ENCODE measurements around the gene SLC4A1AP.

SLC4A1AP gene

DNA sequence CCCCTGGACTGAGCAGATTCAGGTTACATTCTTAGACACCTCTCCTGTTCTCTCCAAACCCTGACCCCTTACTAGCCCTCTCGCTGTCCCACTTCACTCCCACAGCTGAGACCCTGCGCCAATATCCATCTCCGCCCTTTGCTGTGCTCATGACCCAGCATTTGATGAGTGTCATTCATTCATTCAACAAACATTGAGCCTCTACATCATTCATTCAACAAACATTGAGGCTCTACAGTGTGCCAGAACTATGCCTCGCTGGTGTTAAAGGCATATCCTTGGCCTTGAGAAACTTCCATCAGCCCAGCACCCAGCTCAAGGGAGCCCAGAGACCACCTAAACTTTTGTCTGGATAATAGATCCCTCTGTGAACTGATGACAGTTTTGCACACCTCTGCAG lies 65.9 kb downstream of the SLC4A1AP start:
- Histone ChIP-seq H2BK5ac (ENCODE audit: low read length) (no peak overlapping the region), H3K4me1 (ENCODE audit: control insufficient read depth in 2 of 2, insufficient read depth in 1 of 2, low read depth in 1 of 2, low read length in 2 of 2) (peaks cover 2 to 10% of the 10 kb centered on the region in 2 donors), H3K27me3 (ENCODE audit: control insufficient read depth in 3 of 3, insufficient read depth in 3 of 3, low read depth in 1 of 3, low read length in 3 of 3) (no peaks in the 10 kb centered on the region), H2BK12ac (ENCODE audit: low read length) (no peak overlapping the region), H3K9ac (ENCODE audit: low read depth, low read length, poor library complexity) (no peak overlapping the region), H3K9me3 (replicated peaks in 1 of 2; ENCODE audit: control insufficient read depth in 2 of 2, insufficient read depth in 1 of 2, low read depth in 1 of 2, low read length in 2 of 2) (no peaks in the 10 kb centered on the region), H4K8ac (ENCODE audit: low read depth, low read length) (no peak overlapping the region), H3K27ac (replicated peaks; ENCODE audit: low read length) (no peak overlapping the region), H2AK5ac (ENCODE audit: low read depth, low read length) (no peak overlapping the region), H3K18ac (ENCODE audit: low read length) (no peak overlapping the region), H2BK15ac (ENCODE audit: low read length) (no peak overlapping the region), H3K79me1 (ENCODE audit: low read depth, low read length) (no peaks in the 10 kb centered on the region), H4K91ac (ENCODE audit: low read depth, low read length, poor library complexity) (no peak overlapping the region), H2BK120ac (ENCODE audit: low read depth, low read length) (no peak overlapping the region), H3K14ac (ENCODE audit: low read length) (no peak overlapping the region), H3K4me3 (ENCODE audit: low read length in 2 of 2) (no peak overlapping the region), H3K4ac (ENCODE audit: low read length) (no peak overlapping the region), H3K4me2 (ENCODE audit: insufficient read depth, low read length, poor library complexity, severe bottlenecking) (no peak overlapping the region), H3K36me3 (replicated peaks in 1 of 2; ENCODE audit: control insufficient read depth in 2 of 2, insufficient read depth in 2 of 2, low read length in 2 of 2) (no peaks in the 10 kb centered on the region), H3K23ac (ENCODE audit: low read depth, low read length, poor library complexity) (no peak overlapping the region), H2AFZ (ENCODE audit: low read length) (no peak overlapping the region)
- DNase-seq (ENCODE audit: low spot score), result no peak
- no CpG with 5 or more reads among the region's 4 CpGs for WGBS, 2 donors (ENCODE audit: extremely low coverage in 2 of 2, insufficient read length in 2 of 2, insufficient replicate concordance in 1 of 2)

GRCh38 chr2:27730261-27730662 lies 66.6 kb downstream of the SLC4A1AP start:
- no peak overlapping the region for H4K8ac ChIP-seq (ENCODE audit: low read depth, low read length)
- no peak overlapping the region for H2BK12ac ChIP-seq (ENCODE audit: low read length)
- no peak overlapping the region for H3K9ac ChIP-seq (ENCODE audit: low read depth, low read length, poor library complexity)
- no peaks in the 10 kb centered on the region for H3K79me1 ChIP-seq (ENCODE audit: low read depth, low read length)
- H2BK120ac ChIP-seq (ENCODE audit: low read depth, low read length), result no peak overlapping the region
- H2BK15ac ChIP-seq (ENCODE audit: low read length), result no peak overlapping the region
- H4K91ac ChIP-seq (ENCODE audit: low read depth, low read length, poor library complexity), result no peak overlapping the region
- H3K23ac ChIP-seq (ENCODE audit: low read depth, low read length, poor library complexity), result no peak overlapping the region
- no peak overlapping the region for H3K4me2 ChIP-seq (ENCODE audit: insufficient read depth, low read length, poor library complexity, severe bottlenecking)
- H3K4me3 ChIP-seq (ENCODE audit: low read length in 2 of 2), result no peak overlapping the region
- no peaks in the 10 kb centered on the region for H3K9me3 ChIP-seq (replicated peaks in 1 of 2; ENCODE audit: control insufficient read depth in 2 of 2, insufficient read depth in 1 of 2, low read depth in 1 of 2, low read length in 2 of 2)
- H3K27ac ChIP-seq (replicated peaks; ENCODE audit: low read length), result no peak overlapping the region
- no peak overlapping the region for H3K14ac ChIP-seq (ENCODE audit: low read length)
- DNase-seq (ENCODE audit: low spot score), result no peak
- peak overlapping the region; percentile 15 for H2AFZ ChIP-seq (ENCODE audit: low read length)
- H3K27me3 ChIP-seq (ENCODE audit: control insufficient read depth in 3 of 3, insufficient read depth in 3 of 3, low read depth in 1 of 3, low read length in 3 of 3), result peaks cover 0 to 4% (median 0%) of the 10 kb centered on the region in 3 experiments
- H3K4ac ChIP-seq (ENCODE audit: low read length), result no peak overlapping the region
- no peak overlapping the region for H2AK5ac ChIP-seq (ENCODE audit: low read depth, low read length)
- no peak overlapping the region for H3K18ac ChIP-seq (ENCODE audit: low read length)
- H3K4me1 ChIP-seq (ENCODE audit: control insufficient read depth in 2 of 2, insufficient read depth in 1 of 2, low read depth in 1 of 2, low read length in 2 of 2), result peaks cover 3 to 5% of the 10 kb centered on the region in 2 donors
- no peaks in the 10 kb centered on the region for H3K36me3 ChIP-seq (replicated peaks in 1 of 2; ENCODE audit: control insufficient read depth in 2 of 2, insufficient read depth in 2 of 2, low read length in 2 of 2)
- no peak overlapping the region for H2BK5ac ChIP-seq (ENCODE audit: low read length)
- WGBS, 2 donors (ENCODE audit: extremely low coverage in 2 of 2, insufficient read length in 2 of 2, insufficient replicate concordance in 1 of 2), result no CpG with 5 or more reads among the region's 3 CpGs

DNA sequence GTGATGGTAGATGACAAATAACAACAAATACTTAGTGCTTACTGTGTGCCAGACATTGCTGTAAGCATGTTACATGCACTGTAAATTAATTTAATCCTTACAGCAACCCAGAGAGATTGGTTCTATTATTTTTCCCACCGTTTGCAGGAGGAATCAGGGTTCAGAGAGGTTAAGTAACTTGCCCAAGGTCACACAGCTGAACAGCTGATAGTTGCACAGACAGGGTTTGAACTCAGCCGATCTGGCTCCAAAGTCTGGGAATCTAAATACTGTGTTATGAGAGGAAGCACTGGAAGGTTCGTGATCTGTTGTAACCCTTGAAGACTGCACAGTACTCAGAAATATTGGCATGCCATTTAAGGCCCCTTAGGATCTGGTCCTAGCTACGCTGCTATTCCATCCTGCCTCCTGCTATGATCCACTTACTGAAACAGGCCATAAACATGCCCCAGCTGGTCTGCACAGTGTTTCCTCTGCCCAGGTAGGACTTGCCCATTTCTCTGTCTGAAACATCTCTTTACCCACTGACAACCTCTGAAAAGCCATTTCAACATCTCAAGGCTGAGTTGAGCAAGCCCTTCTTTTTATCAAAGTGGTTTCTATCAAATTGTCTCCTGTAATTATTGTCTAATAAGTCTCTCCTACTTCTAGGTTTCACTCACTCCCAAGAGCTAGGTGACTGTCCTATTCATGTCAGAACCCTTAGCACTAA lies 67.4 kb downstream of the SLC4A1AP start:
- H3K27me3 ChIP-seq (ENCODE audit: control insufficient read depth in 3 of 3, insufficient read depth in 3 of 3, low read depth in 1 of 3, low read length in 3 of 3), result peaks cover 0 to 9% (median 0%) of the 10 kb centered on the region in 3 experiments
- WGBS, 2 donors (ENCODE audit: extremely low coverage in 2 of 2, insufficient read length in 2 of 2, insufficient replicate concordance in 1 of 2), result no CpG with 5 or more reads among the region's 4 CpGs
- H3K79me1 ChIP-seq (ENCODE audit: low read depth, low read length), result no peaks in the 10 kb centered on the region
- H3K36me3 ChIP-seq (replicated peaks in 1 of 2; ENCODE audit: control insufficient read depth in 2 of 2, insufficient read depth in 2 of 2, low read length in 2 of 2), result no peaks in the 10 kb centered on the region
- no peak for DNase-seq (ENCODE audit: low spot score)
- H3K4ac ChIP-seq (ENCODE audit: low read length), result no peak overlapping the region
- H3K18ac ChIP-seq (ENCODE audit: low read length), result no peak overlapping the region
- no peak overlapping the region for H2BK5ac ChIP-seq (ENCODE audit: low read length)
- H3K9ac ChIP-seq (ENCODE audit: low read depth, low read length, poor library complexity), result no peak overlapping the region
- H2BK12ac ChIP-seq (ENCODE audit: low read length), result no peak overlapping the region
- no peak overlapping the region for H2BK120ac ChIP-seq (ENCODE audit: low read depth, low read length)
- H3K4me2 ChIP-seq (ENCODE audit: insufficient read depth, low read length, poor library complexity, severe bottlenecking), result no peak overlapping the region
- H3K14ac ChIP-seq (ENCODE audit: low read length), result no peak overlapping the region
- no peaks in the 10 kb centered on the region for H3K9me3 ChIP-seq (replicated peaks in 1 of 2; ENCODE audit: control insufficient read depth in 2 of 2, insufficient read depth in 1 of 2, low read depth in 1 of 2, low read length in 2 of 2)
- H2AFZ ChIP-seq (ENCODE audit: low read length), result no peak overlapping the region
- no peak overlapping the region for H3K27ac ChIP-seq (replicated peaks; ENCODE audit: low read length)
- no peak overlapping the region for H2AK5ac ChIP-seq (ENCODE audit: low read depth, low read length)
- no peak overlapping the region for H3K23ac ChIP-seq (ENCODE audit: low read depth, low read length, poor library complexity)
- peaks cover 0 to 9% of the 10 kb centered on the region in 2 donors for H3K4me1 ChIP-seq (ENCODE audit: control insufficient read depth in 2 of 2, insufficient read depth in 1 of 2, low read depth in 1 of 2, low read length in 2 of 2)
- H2BK15ac ChIP-seq (ENCODE audit: low read length), result no peak overlapping the region
- H4K91ac ChIP-seq (ENCODE audit: low read depth, low read length, poor library complexity), result no peak overlapping the region
- no peak overlapping the region for H4K8ac ChIP-seq (ENCODE audit: low read depth, low read length)
- H3K4me3 ChIP-seq (ENCODE audit: low read length in 2 of 2), result no peak overlapping the region

DNA sequence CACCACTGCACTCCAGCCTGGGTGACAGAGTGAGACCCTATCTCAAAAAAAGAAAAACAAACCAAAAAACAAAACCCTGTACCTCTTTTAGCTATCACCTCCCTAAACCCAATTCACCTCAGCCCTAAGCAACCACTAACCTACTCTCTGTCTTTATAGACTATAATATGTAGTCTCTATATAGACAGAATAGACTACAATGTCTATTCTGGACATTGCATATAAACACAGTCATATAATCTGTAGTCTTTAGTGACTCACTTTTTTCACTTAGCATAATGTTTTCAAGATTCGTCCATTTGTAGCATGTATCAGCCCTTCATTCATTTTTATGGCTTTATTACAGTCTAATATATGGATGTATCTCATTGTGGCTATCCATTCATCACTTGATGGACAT lies 70.6 kb downstream of the SLC4A1AP start:
- Histone ChIP-seq H3K4me3 (ENCODE audit: low read length in 2 of 2) (no peak overlapping the region), H3K79me1 (ENCODE audit: low read depth, low read length) (no peaks in the 10 kb centered on the region), H2AK5ac (ENCODE audit: low read depth, low read length) (no peak overlapping the region), H4K91ac (ENCODE audit: low read depth, low read length, poor library complexity) (no peak overlapping the region), H2BK12ac (ENCODE audit: low read length) (no peak overlapping the region), H2BK120ac (ENCODE audit: low read depth, low read length) (no peak overlapping the region), H3K18ac (ENCODE audit: low read length) (no peak overlapping the region), H3K27me3 (ENCODE audit: control insufficient read depth in 3 of 3, insufficient read depth in 3 of 3, low read depth in 1 of 3, low read length in 3 of 3) (peaks cover 0 to 29% (median 0%) of the 10 kb centered on the region in 3 experiments), H3K4ac (ENCODE audit: low read length) (no peak overlapping the region), H3K27ac (replicated peaks; ENCODE audit: low read length) (no peak overlapping the region), H3K4me2 (ENCODE audit: insufficient read depth, low read length, poor library complexity, severe bottlenecking) (no peak overlapping the region), H3K36me3 (replicated peaks in 1 of 2; ENCODE audit: control insufficient read depth in 2 of 2, insufficient read depth in 2 of 2, low read length in 2 of 2) (peaks cover 0 to 2% of the 10 kb centered on the region in 2 donors), H2BK15ac (ENCODE audit: low read length) (no peak overlapping the region), H3K14ac (ENCODE audit: low read length) (no peak overlapping the region), H2BK5ac (ENCODE audit: low read length) (no peak overlapping the region), H3K9me3 (replicated peaks in 1 of 2; ENCODE audit: control insufficient read depth in 2 of 2, insufficient read depth in 1 of 2, low read depth in 1 of 2, low read length in 2 of 2) (no peaks in the 10 kb centered on the region), H3K23ac (ENCODE audit: low read depth, low read length, poor library complexity) (no peak overlapping the region), H3K9ac (ENCODE audit: low read depth, low read length, poor library complexity) (no peak overlapping the region), H4K8ac (ENCODE audit: low read depth, low read length) (no peak overlapping the region), H2AFZ (ENCODE audit: low read length) (no peak overlapping the region), H3K4me1 (ENCODE audit: control insufficient read depth in 2 of 2, insufficient read depth in 1 of 2, low read depth in 1 of 2, low read length in 2 of 2) (peaks cover 4 to 9% of the 10 kb centered on the region in 2 donors)
- DNase-seq (ENCODE audit: low spot score), result no peak
- WGBS, 2 donors (ENCODE audit: extremely low coverage in 2 of 2, insufficient read length in 2 of 2, insufficient replicate concordance in 1 of 2), result no CpG with 5 or more reads among the region's 1 CpG

Data from neuronal stem cell (in vitro differentiated cells).